HUDEP-2 (cell line): ENCODE measurements around the gene GALNT16.

Experiments
- DNase-seq, 76 experiments: peaks; one replicate each; lab custom pipeline; 2025; ENCODE audit not compliant: unreplicated experiment in 76 of 76; lab: John Stamatoyannopoulos, UW

GALNT16 gene

DNA sequence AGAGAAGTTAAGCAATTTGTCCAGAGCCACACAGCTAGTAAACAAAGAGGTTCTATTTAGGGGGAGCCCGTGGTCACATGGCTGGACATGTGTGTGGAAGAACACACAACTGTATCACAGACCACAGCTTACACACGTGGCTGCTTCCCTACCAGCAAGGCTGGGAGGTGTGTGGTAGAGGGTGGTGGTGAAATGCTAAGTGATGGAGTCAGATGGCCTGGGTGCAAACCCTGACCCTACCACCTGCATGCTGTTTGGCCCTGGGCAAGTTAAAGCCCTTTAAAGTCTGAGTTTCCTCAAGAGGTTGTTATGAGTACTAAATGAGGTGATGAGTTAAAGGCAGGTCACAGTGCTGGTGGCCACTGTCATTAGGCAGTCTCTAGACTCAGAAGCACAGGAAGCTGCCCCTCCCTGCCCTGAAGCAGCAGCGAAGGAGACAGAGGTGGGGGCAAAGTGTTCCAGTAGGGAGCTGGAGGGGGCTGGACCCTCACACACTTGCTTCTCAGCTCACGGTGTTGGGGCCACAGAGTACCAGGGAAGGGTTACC lies 73.9 kb downstream of the GALNT16 start:
- no peak for DNase-seq

DNA sequence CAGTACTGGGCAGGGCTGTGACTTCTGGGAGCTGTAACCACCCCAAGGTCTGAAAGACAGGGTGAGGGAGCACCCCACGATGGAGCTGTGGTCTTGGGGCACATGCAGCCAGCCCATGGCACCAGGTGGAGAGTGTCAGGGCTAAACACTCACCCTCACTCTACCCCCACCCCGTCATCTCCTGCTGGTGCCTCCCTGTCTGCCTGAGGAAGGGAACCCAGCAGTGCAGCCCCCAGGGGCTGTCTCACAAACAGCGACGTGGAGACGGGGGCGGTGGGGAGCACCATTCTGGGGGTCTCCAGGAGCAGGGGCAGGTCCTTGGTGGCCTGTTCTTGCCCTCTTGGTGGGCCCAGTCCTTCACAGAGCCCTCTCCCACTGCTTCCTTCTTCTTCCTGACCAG lies 74.6 kb downstream of the GALNT16 start:
- DNase-seq = no peak

DNA sequence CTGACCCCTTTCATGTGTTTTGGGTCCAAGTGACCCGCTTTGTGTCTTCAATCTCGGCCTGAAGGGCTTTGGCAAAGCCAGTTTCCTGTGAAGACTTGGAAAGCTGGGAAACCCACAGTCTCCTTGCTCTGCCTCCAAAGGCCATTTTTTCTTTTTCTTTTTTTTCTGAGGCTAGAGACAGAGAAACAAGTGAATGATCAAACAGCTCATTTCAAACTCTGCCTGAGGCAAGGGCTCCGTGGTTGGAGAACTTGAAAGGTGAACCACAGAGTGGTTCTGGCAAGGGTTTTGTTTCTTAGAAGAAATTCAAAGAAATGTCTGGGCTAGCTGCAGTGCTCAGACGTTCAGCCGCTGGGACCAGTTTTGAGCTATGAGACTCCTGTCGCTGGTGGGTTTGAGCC lies 75.4 kb downstream of the GALNT16 start:
- DNase-seq = no peak

GRCh38 chr14:69337984-69338383 lies 78.0 kb downstream of the GALNT16 start:
- DNase-seq = no peak

DNA sequence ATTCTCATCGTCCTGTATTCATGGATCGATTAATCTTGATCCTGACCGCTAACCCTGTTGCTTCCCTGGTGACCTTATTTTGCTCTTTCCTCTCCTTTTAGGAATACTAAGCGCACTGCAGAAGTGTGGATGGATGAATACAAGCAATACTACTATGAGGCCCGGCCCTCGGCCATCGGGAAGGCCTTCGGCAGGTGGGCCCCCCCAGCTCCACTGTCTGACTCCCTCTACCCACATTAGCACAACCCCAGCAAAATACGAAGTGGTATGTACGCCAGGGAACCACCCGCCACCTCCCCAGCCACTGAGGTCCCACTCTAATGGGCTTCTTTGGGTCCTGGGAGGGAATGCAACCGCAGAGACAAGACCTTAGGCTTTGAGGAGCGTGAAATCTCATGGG lies 79.5 kb downstream of the GALNT16 start:
- no peak for DNase-seq

- DNase-seq = peak in 6 of 76 experiments; percentile 2 to 22 (median 10)
Observed at GRCh38 chr14:69342928-69343525, 83.1 kb downstream of the GALNT16 start.

DNA sequence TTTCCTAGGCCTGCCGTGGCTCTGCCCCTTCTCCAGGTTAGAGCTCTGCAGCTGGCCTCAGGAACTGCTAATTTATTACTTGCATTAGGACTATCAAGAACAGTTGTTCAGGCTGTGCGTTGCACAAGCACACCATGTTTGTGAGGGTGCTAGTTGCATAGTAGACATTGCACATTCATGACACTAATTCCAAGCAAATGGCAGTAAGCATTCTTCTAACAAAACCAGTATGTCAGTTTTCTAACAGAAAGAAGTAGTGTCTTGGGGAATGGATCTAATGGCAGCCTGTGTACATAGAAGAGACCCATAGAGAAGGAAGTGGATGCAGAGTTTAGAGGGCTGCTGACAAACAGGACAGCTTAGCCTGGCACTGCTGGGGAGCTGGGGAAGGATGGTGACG lies 84.2 kb downstream of the GALNT16 start:
- DNase-seq = no peak

- no peak for DNase-seq
Observed at GRCh38 chr14:69345402-69345801, 85.4 kb downstream of the GALNT16 start.

- DNase-seq = peak in 15 of 76 experiments; percentile 3 to 24 (median 10)
Observed at GRCh38 chr14:69346710-69347109, 86.8 kb downstream of the GALNT16 start.

- no peak for DNase-seq
Observed at GRCh38 chr14:69349091-69349777, 89.3 kb downstream of the GALNT16 start.

DNA sequence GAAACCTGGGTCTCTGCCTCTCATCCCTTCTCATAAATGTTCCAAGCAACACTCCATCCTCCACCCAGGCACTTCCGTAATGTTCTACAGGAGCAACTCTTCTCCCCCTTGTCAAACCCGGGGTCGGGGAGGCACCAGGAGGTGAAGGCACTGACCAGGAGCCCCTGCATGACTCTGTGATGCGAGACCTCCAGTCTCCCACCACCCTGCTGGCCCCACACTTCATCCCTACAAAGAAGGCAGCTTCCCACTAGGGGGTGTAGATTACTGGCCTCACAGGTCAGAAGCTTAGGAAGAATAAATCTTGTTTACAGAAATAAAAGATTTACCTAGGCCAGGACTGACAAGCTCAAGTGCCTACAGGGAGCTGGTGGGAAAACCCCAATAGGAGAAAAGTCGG lies 90.9 kb downstream of the GALNT16 start:
- no peak for DNase-seq

DNA sequence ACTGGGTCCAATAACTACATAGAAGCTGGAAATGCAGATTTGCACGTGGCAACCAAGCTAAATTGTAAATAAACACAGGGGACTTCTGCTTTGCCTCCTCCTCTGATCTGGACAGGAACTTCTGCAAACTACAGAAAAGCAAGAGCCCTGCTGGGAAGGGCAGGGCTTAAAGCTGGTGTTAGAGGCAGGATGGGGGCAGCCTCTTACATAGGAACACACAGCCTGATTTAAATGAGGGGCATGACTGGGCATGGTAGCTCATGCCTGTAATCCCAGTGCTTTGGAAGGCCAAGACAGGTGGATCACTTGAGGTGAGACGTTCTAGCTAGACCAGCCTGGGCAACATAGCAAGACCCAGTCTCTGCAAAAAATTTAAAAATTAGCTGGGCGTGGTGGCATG lies 91.4 kb downstream of the GALNT16 start:
- no peak for DNase-seq

GRCh38 chr14:69351911-69352310 lies 92.0 kb downstream of the GALNT16 start:
- DNase-seq = no peak

DNA sequence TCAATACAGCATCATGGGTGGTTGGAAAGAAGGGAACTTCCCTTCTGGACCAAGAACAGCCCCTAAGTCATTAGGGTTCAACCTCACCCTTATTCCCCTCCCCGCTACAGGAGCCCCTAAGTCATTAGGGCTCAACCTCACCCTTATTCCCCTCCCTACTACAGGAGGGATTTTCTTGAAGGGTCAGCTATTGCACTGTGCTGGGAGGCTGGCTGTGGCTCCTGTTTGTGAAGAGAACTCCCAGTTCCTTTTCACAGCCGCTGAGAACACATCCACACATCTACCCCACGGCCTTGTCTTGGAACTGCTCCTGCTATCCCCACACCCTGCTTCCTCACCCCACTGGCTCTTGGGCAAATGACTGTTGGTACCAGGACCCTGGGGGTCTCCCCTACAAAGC lies 93.2 kb downstream of the GALNT16 start:
- no peak for DNase-seq

GRCh38 chr14:69354383-69355153 lies 94.6 kb downstream of the GALNT16 start:
- DNase-seq = peak in 1 of 76 experiments; percentile 1

- DNase-seq = no peak
Observed at GRCh38 chr14:69355154-69355597, 95.2 kb downstream of the GALNT16 start.

- DNase-seq = no peak
Observed at GRCh38 chr14:69355607-69356281, 95.8 kb downstream of the GALNT16 start.

DNA sequence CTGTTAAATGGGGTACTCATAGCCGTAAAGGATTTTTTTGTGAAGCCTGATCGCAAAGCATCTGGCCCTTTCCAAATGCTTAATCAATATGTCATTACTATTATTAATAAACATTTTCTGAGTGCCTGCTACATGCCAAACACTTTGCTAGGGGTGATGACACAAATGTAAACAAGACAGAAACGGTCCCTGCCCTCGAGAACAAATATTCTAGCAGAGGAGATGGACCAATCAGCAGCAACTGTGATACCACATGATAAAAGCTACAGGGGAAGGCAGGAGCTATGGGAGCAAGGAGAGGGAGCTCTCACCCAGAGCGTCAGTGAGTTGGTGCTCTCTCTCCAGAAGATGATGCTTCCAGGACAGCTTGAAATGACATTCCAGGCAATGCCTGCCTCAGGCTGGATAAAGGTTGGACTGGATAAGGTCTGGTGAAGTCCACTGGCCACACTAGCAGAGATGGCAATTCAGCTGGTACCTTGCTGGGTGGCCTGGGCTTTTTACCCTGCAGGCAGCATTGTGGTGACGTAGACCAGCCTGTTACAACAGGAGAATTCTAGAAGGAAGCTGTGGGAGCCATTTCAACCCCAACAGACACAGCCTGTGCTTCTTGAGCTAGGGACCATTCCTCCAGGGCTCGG lies 97.1 kb downstream of the GALNT16 start:
- DNase-seq = no peak

DNA sequence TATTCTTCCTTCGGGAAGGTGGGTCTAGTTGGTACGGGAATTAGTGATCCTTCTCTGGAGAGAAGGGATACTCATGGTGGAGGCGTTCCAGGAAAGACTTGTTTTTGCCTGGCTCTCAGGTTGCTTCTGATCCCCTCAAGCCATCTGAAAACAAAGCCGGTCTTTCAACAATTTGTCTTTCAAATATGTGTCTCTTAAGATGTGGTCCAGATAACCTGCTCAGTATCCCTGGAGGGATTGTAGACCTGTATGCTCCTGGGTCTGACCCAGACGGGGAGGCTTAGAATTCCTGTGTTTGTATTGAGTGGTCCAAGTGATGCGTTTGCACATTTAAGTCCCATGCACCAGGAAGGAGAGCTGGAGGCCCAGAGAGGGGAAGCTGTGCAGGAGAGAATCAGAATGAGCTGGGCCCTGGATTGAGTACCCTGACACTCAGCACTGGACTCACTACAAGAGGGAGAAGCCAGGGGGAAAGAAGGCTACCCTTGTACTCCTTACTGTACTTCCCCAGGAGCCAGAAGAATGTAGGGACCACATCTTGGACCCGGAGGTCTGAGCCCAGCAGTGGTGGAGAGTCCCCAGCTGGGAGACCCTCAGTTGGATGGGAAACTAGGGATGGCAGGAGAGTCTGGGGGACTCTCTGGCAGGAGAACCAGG lies 97.7 kb downstream of the GALNT16 start:
- DNase-seq = no peak
